Neural cell (in vitro differentiated cells): Measurements from ENCODE around the gene CLEC16A. TPM values are rescaled to one million over a fixed set of nuclear protein-coding genes. Genes with fewer than 3 reads are reported as not detected.

Experiments
- H2AFZ ChIP-seq: fragments of 200-600, 300-800 bp; sonication (generic), shearing (Covaris generic); 2 replicates; pipeline ENCODE4 v1.6.0; 2014; ENCODE audit warnings: low read depth, mild to moderate bottlenecking, antibody characterized with exemption, low read length, moderate library complexity
- H3F3A ChIP-seq: fragments of 200-600 bp; shearing (Covaris generic); 2 replicates; pipeline ENCODE4 v1.6.1; 2016; ENCODE audit warnings: mild to moderate bottlenecking, moderate library complexity, mixed read lengths, antibody characterized with exemption, low read length; ENCODE audit not compliant: insufficient read depth, poor library complexity, severe bottlenecking
- H3K27ac ChIP-seq: fragments of 200-600, 300-800 bp; sonication (generic), shearing (Covaris generic); 2 replicates; pipeline ENCODE4 v1.5.1; 2014; ENCODE audit warnings: mild to moderate bottlenecking, low read length, moderate library complexity
- H3K27me3 ChIP-seq: fragments of 300-800, 200-600 bp; sonication (generic), shearing (Covaris generic); 2 replicates; pipeline ENCODE4 v1.6.0; 2014; ENCODE audit warnings: mild to moderate bottlenecking, low read depth, low read length, moderate library complexity; ENCODE audit not compliant: insufficient read depth
- H3K36me3 ChIP-seq: fragments of 300-800, 200-600 bp; sonication (generic), shearing (Covaris generic); 2 replicates; pipeline ENCODE4 v1.5.1; 2014; ENCODE audit warnings: mild to moderate bottlenecking, antibody characterized with exemption, low read length, moderate library complexity; ENCODE audit not compliant: insufficient read depth
- H3K4me2 ChIP-seq: fragments of 300-800, 200-600 bp; sonication (generic), shearing (Covaris generic); 2 replicates; pipeline ENCODE4 v1.6.0; 2014; ENCODE audit warnings: mild to moderate bottlenecking, low read length
- H3K4me3 ChIP-seq: fragments of 300-800, 200-600 bp; sonication (generic), shearing (Covaris generic); 2 replicates; pipeline ENCODE4 v1.5.1; 2014; ENCODE audit warnings: mild to moderate bottlenecking, low read length, moderate library complexity
- H3K79me2 ChIP-seq: fragments of 200-600 bp; shearing (Covaris generic); replicated peaks from 2 replicates; pipeline ENCODE4 v1.6.0; 2014; ENCODE audit warnings: mild to moderate bottlenecking, low read length, moderate library complexity; ENCODE audit not compliant: insufficient read depth
- H3K9ac ChIP-seq: fragments of 300-800, 200-600 bp; sonication (generic), shearing (Covaris generic); 2 replicates; pipeline ENCODE4 v1.6.1; 2016; ENCODE audit warnings: mild to moderate bottlenecking, low read length, mixed read lengths
- H3K9me2 ChIP-seq: fragments of 200-600 bp; shearing (Covaris generic); 2 replicates; pipeline ENCODE4 v1.6.1; 2016; ENCODE audit warnings: mild to moderate bottlenecking, low read length, mixed read lengths; ENCODE audit not compliant: insufficient read depth
- H3K9me3 ChIP-seq: fragments of 200-600, 300-800 bp; sonication (generic), shearing (Covaris generic); 2 replicates; pipeline ENCODE4 v1.6.1; 2016; ENCODE audit warnings: mild to moderate bottlenecking, mixed run types, low read length, moderate library complexity, mixed read lengths
- H4K20me1 ChIP-seq: fragments of 200-600 bp; shearing (Covaris generic); 2 replicates; pipeline ENCODE4 v1.6.1; 2016; ENCODE audit warnings: mild to moderate bottlenecking, mixed run types; ENCODE audit not compliant: insufficient read depth
- CTCF ChIP-seq: fragments of 450-650 bp; IDR thresholded peaks from 2 replicates; pipeline ENCODE4 v1.5.1; 2014; ENCODE audit warnings: antibody characterized with exemption, mild to moderate bottlenecking, moderate library complexity; ENCODE audit not compliant: poor library complexity, severe bottlenecking
- EP300 ChIP-seq: fragments of 450-650 bp; conservative IDR thresholded peaks from 2 replicates; pipeline ENCODE4 v1.6.1; 2014; ENCODE audit warnings: antibody characterized with exemption, mild to moderate bottlenecking, moderate library complexity; ENCODE audit not compliant: poor library complexity, severe bottlenecking
- EZH2 ChIP-seq: fragments of 200-600, 300-800 bp; shearing (Covaris generic), sonication (generic); IDR thresholded peaks from 2 replicates; pipeline ENCODE4 v1.6.1; 2014; ENCODE audit warnings: antibody characterized with exemption, low read length, borderline replicate concordance, mild to moderate bottlenecking; ENCODE audit not compliant: insufficient read depth, poor library complexity, severe bottlenecking
- MXI1 ChIP-seq: fragments of 450-650 bp; conservative IDR thresholded peaks from 2 replicates; pipeline ENCODE4 v1.6.1; 2014; ENCODE audit warnings: antibody characterized with exemption, mild to moderate bottlenecking; ENCODE audit not compliant: poor library complexity, severe bottlenecking
- POLR2AphosphoS5 ChIP-seq: IDR thresholded peaks from 2 replicates; pipeline ENCODE4 v1.6.1; 2012
- RAD21 ChIP-seq: fragments of 450-650 bp; conservative IDR thresholded peaks from 2 replicates; pipeline ENCODE4 v1.6.1; 2014; ENCODE audit warnings: antibody characterized with exemption, mild to moderate bottlenecking, moderate library complexity
- REST ChIP-seq: IDR thresholded peaks from 2 replicates; pipeline ENCODE4 v1.6.1; 2012; ENCODE audit warnings: borderline replicate concordance
- SMC3 ChIP-seq: fragments of 450-650 bp; conservative IDR thresholded peaks from 2 replicates; pipeline ENCODE4 v1.6.1; 2014; ENCODE audit warnings: antibody characterized with exemption, mild to moderate bottlenecking, moderate library complexity; ENCODE audit not compliant: poor library complexity
- TAF1 ChIP-seq: IDR thresholded peaks from 2 replicates; pipeline ENCODE4 v1.6.1; 2012; ENCODE audit warnings: low read depth
- polyA plus RNA-seq: library from polyadenylated mRNA; depleted of rRNA; stranded (reverse); fragments of >200 nt; gene quantifications from 2 replicates; pipeline ENCODE4 v1.2.3, GENCODE V29; 2014

CLEC16A gene
- polyA plus RNA-seq, 1 donor from 2014 or later: 11.1 TPM

DNA sequence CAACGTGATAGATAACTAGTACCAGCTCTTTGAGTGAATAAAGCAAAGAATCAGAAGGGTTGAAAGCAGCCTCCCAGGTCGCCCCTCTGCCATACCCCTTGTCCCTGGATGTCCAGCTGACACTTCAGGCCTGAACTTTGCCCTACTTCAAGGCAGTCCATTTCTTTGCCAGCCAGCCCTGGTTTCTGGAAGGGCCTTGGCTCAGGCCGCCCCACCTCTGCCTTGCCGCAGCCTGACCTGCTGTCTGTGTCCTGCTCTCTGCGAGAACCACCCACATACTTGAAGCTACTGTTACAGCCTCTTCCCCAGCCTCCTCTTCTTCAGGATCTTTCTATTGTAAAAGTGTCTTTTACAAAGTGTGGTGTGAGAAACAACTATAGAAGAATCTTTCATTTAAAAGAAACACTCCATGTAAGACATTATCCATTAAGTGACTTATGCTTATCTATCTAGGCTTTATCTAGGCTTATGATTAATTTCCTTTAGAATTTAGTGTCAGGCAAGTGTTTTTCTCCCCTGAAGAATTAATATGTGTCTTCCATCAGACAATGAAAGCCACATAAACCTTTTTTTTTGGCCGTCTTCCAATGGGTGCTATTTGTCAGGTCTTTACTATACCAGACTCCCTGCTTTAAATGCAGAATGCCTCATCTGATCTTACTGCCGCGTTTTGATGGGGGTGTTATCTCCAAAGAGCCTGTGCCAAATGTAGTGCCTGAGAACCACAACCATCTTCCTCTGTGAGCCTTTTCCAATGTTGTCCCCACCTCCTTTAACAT lies 177.7 kb downstream of the CLEC16A start:
- Histone ChIP-seq H3K27me3 (no peaks in the 10 kb centered on the region), H4K20me1 (no peaks in the 10 kb centered on the region), H2AFZ (no peak overlapping the region), H3K9me2 (no peaks in the 10 kb centered on the region), H3K9me3 (no peaks in the 10 kb centered on the region), H3K79me2 (no peaks in the 10 kb centered on the region), H3F3A (no peaks in the 10 kb centered on the region), H3K4me2 (no peak overlapping the region), H3K9ac (no peak overlapping the region), H3K27ac (no peak overlapping the region), H3K36me3 (no peaks in the 10 kb centered on the region), H3K4me3 (no peak overlapping the region)
- TF ChIP-seq CTCF: no peak
- TF ChIP-seq TAF1: no peak
- no peak for TF ChIP-seq POLR2AphosphoS5
- no peak for TF ChIP-seq RAD21
- no peak for TF ChIP-seq EZH2
- no peak for TF ChIP-seq MXI1
- TF ChIP-seq REST: no peak
- TF ChIP-seq EP300: no peak
- TF ChIP-seq SMC3: no peak

DNA sequence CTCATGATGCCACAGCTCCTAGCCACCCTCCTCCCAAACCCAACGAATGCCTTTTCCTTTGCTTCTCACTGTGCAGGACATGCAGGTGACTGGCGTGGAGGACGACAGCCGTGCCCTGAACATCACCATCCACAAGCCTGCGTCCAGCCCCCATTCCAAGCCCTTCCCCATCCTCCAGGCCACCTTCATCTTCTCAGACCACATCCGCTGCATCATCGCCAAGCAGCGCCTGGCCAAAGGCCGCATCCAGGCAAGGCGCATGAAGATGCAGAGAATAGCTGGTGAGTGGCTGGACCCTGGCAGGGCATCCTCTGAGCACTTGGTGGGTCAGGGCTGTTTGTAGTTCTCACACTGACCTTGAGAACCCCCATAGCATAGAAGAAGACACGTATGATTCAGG lies 179.3 kb downstream of the CLEC16A start:
- Histone ChIP-seq H3K4me2 (no peak overlapping the region), H3K36me3 (no peaks in the 10 kb centered on the region), H4K20me1 (no peaks in the 10 kb centered on the region), H3K27me3 (no peaks in the 10 kb centered on the region), H3F3A (no peaks in the 10 kb centered on the region), H3K9ac (no peak overlapping the region), H3K4me3 (no peak overlapping the region), H3K9me3 (no peaks in the 10 kb centered on the region), H3K27ac (no peak overlapping the region), H3K9me2 (no peaks in the 10 kb centered on the region), H3K79me2 (no peaks in the 10 kb centered on the region), H2AFZ (no peak overlapping the region)
- TF ChIP-seq RAD21: no peak
- TF ChIP-seq SMC3: no peak
